Urothelium cell line (cell line): Measurements from ENCODE around the gene IMPG2.

Source experiments
- DNase-seq: peaks from one replicate; pipeline ENCODE4 v3.0.0; 2011; ENCODE audit warnings: low spot score, mixed read lengths
- FAIRE-seq: peaks from 2 replicates; lab custom pipeline; 2011; peaks lifted over from hg19 to GRCh38; lab: Jason Lieb, UNC

IMPG2 gene

GRCh38 chr3:101189796-101190195 lies 130.6 kb downstream of the IMPG2 start:
- no peak for DNase-seq
- FAIRE-seq, result no peak

- FAIRE-seq (no peak), DNase-seq (no peak)
Measured at GRCh38 chr3:101189176-101189575, 131.2 kb downstream of the IMPG2 start.

GRCh38 chr3:101185341-101185740 lies 135.0 kb downstream of the IMPG2 start:
- FAIRE-seq, result no peak
- no peak for DNase-seq

- DNase-seq, result no peak
- no peak for FAIRE-seq
Measured at GRCh38 chr3:101184111-101184510, 136.3 kb downstream of the IMPG2 start.

GRCh38 chr3:101183151-101183550 lies 137.2 kb downstream of the IMPG2 start:
- FAIRE-seq (no peak), DNase-seq (no peak)

- DNase-seq, result no peak
Measured at GRCh38 chr3:101182734-101183133, 137.6 kb downstream of the IMPG2 start.

GRCh38 chr3:101181801-101182200 lies 138.6 kb downstream of the IMPG2 start:
- FAIRE-seq (no peak), DNase-seq (no peak)

More at GRCh38 chr3:101182734-101183133, 137.6 kb downstream of the IMPG2 start:
- no peak for FAIRE-seq

GRCh38 chr3:101179637-101180036 lies 140.7 kb downstream of the IMPG2 start:
- FAIRE-seq (peak; percentile 87), DNase-seq (no peak)

- no peak for DNase-seq
- FAIRE-seq, result no peak
Measured at GRCh38 chr3:101177577-101177976, 142.8 kb downstream of the IMPG2 start.
